GM12892 (cell line): ENCODE measurements around the gene PDE6B.

Experiments
- POLR2A ChIP-seq: IDR thresholded peaks from 2 replicates; pipeline ENCODE4 v1.6.1; 2011; ENCODE audit warnings: low read depth, low read length, control low read depth
- POLR2AphosphoS5 ChIP-seq: IDR thresholded peaks from 2 replicates; pipeline ENCODE4 v1.6.1; 2011; ENCODE audit warnings: low read depth, low read length, control low read depth
- TAF1 ChIP-seq: IDR thresholded peaks from 2 replicates; pipeline ENCODE4 v1.6.1; 2011; ENCODE audit warnings: low read depth, mild to moderate bottlenecking, control low read depth, low read length, borderline replicate concordance

- no peak for TF ChIP-seq POLR2AphosphoS5
- no peak for TF ChIP-seq POLR2A
- TF ChIP-seq TAF1 = no peak
Measured at GRCh38 chr4:661881-662761, 36.7 kb downstream of the PDE6B start.
